Measurements from ENCODE around the gene HES4.
"Not testable (repeated sequence)": the region's sequence is repeated elsewhere in the genome, so short reads cannot be mapped to it uniquely, and the experiment has no call there.

HES4 gene

DNA sequence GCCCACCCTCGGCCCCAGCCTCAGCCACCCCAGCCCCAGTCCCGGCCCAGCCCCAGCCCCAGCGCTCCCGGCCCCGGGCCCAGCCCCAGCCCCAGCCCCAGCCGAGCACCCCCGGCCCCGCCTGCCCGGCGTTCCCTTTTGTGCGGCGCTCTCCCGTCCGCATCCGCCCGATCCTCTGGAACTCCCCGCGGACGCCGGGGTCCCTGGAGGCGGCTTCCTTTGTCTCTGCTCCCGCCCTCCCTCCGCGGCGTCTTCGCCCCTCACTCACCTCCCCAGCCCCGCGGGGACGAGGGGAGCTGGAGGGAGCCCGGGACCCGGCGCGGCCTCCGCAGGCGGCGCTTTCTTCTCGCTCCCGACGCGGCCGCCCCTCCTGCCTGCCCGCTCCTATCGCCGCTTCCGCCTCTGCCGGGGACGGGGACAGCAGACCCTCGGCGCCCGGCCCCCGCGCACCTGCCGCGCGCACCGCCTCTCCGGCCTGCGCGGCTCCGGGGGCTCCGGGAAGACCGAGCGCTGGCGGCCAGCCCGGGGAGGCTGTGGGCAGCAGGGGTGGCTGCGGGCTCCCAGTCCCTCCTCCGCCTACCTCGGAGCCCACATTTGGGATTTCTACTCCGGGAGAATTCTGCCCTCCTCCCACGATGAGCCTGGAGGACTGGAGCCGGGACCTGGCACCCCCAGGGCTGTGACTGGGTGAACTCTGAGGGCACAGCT, 34.0 kb upstream of the HES4 start:
- no peak for DNase-seq (ENCODE audit: low spot score)

GRCh38 chr1:1033009-1033587, 33.2 kb upstream of the HES4 start:
- peak; percentile 56 for DNase-seq (ENCODE audit: low spot score)

GRCh38 chr1:1032424-1032823, 32.5 kb upstream of the HES4 start:
- no peak for DNase-seq (ENCODE audit: low spot score)

GRCh38 chr1:1031659-1032235, 31.9 kb upstream of the HES4 start:
- no peak for DNase-seq (ENCODE audit: low spot score)

DNA sequence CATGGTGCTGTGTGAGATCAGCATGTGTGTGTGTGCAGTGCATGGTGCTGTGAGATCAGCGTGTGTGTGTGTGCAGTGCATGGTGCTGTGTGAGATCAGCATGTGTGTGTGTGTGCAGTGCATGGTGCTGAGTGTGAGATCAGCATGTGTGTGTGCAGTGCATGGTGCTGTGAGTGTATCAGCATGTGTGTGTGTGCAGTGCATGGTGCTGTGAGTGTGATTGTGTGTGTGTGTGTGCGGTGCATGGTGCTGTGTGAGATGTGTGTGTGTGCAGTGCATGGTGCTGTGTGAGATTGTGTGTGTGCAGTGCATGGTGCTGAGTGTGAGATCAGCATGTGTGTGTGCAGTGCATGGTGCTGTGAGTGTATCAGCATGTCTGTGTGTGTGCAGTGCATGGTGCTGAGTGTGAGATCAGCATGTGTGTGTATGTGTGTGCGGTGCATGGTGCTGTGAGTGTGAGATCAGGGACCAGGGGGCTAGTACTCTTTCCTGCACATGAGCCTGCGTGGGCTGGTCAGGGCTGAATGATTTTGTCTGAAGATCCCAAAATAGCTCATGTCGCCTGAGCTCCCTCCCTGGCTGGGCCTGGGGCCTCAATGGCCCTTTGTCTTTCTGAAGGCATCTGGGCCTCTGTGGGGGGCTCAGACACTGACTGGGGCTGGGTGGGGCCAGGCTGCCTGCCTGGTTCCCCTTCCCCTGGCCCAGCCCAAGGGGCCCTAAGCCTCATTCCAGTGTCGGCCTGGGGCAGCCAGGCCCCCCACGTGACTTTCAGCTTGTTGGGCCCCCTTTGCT, 31.2 kb upstream of the HES4 start:
- DNase-seq (ENCODE audit: low spot score): not testable (repeated sequence)

DNA sequence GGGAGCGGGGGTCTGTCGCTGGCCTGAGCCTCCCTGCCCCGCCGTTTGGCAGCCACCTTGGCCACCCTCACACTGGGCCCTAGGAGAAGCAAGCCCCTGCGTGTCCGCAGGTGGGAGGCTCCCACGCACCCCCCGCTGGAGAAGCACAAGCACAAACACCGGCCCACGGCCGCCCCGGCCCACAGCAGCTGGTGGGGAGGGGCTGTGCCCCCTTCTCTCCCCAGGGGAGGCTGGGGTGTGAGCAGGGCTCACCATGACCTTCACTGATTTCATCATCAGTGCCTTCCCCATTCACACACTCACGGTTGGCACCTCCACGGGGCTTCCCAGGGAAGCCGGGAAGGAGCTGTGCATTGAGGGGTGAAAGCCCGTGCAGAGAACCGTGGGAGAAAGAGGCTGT, 27.9 kb upstream of the HES4 start:
- DNase-seq (ENCODE audit: low spot score): no peak

GRCh38 chr1:1026599-1027413, 26.9 kb upstream of the HES4 start:
- no peak for DNase-seq (ENCODE audit: low spot score)

GRCh38 chr1:1025730-1026129, 25.8 kb upstream of the HES4 start:
- DNase-seq (ENCODE audit: low spot score): no peak

DNA sequence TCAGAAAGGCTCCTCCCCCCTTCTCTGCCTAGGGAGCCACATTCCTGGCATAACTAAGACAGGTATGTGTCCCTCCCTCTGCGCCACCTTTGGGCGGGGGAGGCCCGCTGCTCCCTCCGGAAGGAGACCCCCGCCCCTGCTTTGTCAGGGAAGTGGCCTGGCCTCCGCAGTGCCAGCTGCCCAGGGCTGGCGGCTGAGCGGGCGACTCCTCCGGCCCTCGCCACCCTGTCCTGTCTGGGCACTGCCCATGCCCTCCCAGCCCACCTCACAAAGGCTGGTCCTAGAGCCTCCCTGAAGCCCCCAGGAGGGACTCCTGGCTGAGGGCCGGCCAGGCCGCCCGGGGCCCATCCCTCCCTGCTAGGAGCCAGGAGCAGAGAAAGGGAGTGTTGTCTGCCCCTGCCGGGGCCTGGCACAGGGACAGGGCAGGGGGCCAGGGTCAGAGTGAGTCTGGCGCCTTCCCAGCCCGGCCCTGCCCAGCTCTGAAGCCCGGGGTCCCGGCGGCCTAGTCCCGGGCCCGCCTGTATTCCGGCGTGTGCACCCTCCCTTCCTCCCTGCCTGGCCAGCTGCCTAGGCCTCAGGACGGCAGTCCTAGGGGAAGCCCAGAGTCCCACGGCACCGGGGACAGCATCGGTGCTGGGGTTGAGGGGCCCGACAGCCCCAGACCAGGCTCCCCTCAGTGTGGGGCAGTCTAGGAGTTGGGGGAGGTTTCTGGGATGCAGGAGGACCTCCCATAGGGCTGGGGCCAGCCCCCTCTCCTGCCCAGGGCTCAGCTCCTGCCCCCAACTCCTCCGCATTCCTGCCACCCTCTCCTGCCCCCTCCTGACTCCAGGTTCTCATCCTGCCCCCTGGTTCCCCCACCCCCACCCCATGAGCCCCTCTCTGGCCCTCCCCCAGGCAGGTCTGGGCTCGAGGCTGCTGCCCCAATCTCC, 25.1 kb upstream of the HES4 start:
- no peak for DNase-seq (ENCODE audit: low spot score)

- peak; percentile 48 for DNase-seq (ENCODE audit: low spot score)
Measured at GRCh38 chr1:1024149-1024770, 24.4 kb upstream of the HES4 start.

DNA sequence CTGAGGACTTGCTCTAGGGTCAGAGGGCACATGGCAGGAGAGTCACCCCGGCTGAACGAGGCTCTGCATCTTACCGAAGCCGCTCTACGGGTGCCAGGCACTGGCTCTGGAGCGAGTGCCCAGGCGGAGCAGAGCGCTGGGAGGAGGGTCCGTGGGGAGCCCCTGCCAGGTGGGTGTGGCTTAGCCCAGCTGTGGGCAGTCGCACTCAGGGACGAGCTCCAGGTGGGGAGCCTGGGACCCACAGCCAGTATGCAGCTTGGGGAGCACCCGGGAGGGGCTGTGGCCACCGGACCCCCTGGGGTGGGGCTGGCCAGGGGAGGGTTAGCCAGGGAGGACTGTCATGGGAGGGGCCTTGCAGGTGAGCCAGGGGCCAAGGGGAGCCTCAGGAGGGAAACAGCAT, 23.8 kb upstream of the HES4 start:
- no peak for DNase-seq (ENCODE audit: low spot score)

DNA sequence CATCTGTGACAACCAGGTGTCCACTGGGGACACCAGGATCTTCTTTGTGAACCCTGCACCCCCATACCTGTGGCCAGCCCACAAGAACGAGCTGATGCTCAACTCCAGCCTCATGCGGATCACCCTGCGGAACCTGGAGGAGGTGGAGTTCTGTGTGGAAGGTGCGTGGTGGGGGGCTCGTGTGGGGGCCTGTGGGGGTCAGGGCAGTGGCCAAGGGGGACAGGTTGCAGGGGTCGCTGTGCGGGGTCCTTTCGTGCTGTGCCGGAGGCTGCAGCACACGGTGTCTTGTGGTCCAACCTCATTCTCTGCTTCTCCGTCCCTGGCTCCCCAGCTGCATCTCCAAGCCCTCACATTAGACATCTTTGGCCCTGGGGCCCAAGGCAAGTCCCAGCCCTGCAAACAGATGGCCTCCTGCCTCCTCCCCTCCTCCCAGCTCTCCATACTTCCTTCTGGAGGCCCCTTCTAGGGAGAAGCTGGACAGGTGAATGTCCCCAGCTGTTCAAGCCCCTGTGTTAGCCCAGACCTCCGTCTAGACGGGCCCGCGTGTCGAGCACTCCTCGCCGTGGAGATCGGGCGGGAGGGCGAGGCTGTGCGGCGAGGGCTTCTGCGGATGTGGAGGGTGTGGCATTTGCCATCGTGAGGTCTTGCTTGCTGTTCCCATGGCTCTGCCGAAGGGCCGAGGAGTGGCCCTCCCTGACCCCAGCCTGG, 22.6 kb upstream of the HES4 start:
- DNase-seq (ENCODE audit: low spot score): no peak

DNA sequence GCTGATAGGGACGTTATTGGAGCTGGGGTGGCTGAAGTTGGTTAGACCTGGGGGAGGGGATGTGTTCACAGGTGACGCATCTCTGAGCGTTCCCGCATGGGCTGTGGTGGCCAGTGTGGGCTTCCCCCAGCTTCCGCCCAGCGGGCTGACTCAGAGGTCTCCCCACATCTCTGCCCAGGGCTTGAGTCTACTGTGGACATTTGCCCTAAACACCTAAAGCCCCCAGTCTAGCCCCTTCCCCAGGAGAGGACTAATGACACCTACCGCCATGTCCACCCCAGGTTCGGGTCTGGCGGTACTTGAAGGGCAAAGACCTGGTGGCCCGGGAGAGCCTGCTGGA, 22.0 kb upstream of the HES4 start:
- no peak for DNase-seq (ENCODE audit: low spot score)

- no peak for DNase-seq (ENCODE audit: low spot score)
Measured at GRCh38 chr1:1021010-1021919, 21.4 kb upstream of the HES4 start.

DNA sequence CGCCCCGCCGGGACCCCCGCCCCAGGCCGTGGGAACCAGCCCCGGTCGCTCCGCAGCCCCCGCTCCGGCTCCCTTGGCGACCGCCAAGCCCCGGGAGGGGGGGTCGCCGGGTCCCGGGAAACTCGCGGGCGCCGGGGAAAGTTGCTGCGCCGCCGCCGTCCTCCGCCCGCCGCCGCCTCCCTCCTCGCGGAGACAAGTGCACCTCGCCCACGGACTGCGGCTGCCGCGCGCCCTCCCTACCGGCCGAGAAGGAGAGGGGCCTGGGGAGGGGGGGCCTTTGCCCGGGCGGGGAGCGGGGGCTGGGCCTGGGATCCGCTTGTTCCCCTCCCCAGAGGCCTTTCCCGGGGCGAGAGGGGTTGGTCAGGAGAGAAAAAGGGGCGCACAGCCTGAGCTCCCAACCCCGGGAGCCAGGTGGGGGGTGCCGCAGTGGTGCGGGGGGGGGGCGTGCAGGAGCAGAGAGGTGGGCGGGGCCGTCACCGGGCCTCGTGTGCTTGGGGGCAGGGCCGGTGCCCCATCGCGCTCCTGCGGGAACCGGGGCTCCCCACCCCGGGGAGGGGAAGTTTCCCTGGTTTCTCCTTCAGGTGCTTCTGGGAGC, 20.6 kb upstream of the HES4 start:
- no peak for DNase-seq (ENCODE audit: low spot score)

DNA sequence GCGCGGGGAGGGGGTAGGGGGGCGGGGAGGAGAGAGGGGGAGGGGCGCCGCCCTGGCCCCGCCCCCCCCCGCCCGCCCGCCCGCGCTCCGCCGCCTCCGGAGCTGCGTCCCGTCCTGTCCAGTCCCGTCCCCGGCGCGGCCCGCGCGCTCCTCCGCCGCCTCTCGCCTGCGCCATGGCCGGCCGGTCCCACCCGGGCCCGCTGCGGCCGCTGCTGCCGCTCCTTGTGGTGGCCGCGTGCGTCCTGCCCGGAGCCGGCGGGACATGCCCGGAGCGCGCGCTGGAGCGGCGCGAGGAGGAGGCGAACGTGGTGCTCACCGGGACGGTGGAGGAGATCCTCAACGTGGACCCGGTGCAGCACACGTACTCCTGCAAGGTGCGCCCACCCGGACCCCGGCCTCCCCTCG, 20.1 kb upstream of the HES4 start, which contains the start of gene AGRN:
TSS of gene AGRN (plus strand) at position 121 of the 405 bp plus-strand sequence. CDS start at position 174, 53 bp downstream.
- DNase-seq (ENCODE audit: low spot score): peak; percentile 24

- DNase-seq (ENCODE audit: low spot score): peak; percentile 80
Measured at GRCh38 chr1:1019122-1019999, 19.5 kb upstream of the HES4 start.

Measured in hematopoietic multipotent progenitor cell treated with erythropoietin and hydrocortisone succinate and interleukin-3 and kit ligand, for 15 days (in vitro differentiated cells).